Upper lobe of left lung (tissue), 4 donors: ENCODE measurements around the gene AGTR2.

Source experiments
- EP300 ChIP-seq, 4 donors: sonication (generic); formaldehyde crosslinking; IDR thresholded peaks; one replicate each; pipeline ENCODE4 v1.5.1; 2017; ENCODE audit warnings: antibody characterized with exemption in 4 of 4, control low read depth in 2 of 4
- POLR2A ChIP-seq, 4 donors: fragments of 450-650 bp; IDR thresholded peaks; one replicate each; pipeline ENCODE4 v1.5.1; 2016 to 2017; ENCODE audit warnings: antibody characterized with exemption in 4 of 4, mild to moderate bottlenecking in 2 of 4
- TF ChIP-seq, protein P1 (sequence below), 6 experiments: fragments of 450-650 bp in 4 of 6; fragments of 200-600 bp in 2 of 6; sonication (generic) in 2 of 6; IDR thresholded peaks; one replicate each; pipeline ENCODE4 v1.5.1; 2016 to 2019; ENCODE audit warnings: antibody characterized with exemption in 6 of 6

DNA sequence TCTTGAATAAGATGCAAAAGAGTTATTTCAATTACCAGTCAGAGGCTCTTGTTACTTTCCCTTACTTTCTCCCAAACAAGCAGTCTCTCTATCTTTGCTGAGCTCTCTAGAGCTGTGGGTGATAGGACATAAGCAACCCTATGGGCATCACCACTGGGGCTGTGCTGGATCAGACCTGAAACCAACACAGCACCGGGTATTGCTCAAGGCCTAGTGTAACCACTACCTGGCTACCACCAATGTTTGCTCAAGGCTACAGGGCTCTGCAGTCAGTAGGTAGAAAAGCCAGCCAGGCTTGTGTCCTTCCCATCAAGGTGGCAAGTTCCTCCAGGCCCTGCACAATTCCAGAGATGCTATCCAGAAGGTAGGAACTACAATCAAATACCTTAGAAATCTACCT, 35.3 kb upstream of the AGTR2 start:
- no peak for TF ChIP-seq EP300 (IDR thresholded peaks at IDR 0.05)
- no peak for TF ChIP-seq POLR2A (IDR thresholded peaks at IDR 0.05)
- TF ChIP-seq, protein P1, sequence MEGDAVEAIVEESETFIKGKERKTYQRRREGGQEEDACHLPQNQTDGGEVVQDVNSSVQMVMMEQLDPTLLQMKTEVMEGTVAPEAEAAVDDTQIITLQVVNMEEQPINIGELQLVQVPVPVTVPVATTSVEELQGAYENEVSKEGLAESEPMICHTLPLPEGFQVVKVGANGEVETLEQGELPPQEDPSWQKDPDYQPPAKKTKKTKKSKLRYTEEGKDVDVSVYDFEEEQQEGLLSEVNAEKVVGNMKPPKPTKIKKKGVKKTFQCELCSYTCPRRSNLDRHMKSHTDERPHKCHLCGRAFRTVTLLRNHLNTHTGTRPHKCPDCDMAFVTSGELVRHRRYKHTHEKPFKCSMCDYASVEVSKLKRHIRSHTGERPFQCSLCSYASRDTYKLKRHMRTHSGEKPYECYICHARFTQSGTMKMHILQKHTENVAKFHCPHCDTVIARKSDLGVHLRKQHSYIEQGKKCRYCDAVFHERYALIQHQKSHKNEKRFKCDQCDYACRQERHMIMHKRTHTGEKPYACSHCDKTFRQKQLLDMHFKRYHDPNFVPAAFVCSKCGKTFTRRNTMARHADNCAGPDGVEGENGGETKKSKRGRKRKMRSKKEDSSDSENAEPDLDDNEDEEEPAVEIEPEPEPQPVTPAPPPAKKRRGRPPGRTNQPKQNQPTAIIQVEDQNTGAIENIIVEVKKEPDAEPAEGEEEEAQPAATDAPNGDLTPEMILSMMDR (IDR thresholded peaks at IDR 0.05): no peak
